HCT116 (cell line): ENCODE results near the gene NEUROD4. TPM values are rescaled to one million over a fixed set of nuclear protein-coding genes. Genes with fewer than 3 reads are reported as not detected.

Experiments used
- ATAC-seq: fragments of 200-7000 bp; cut with Tn5 transposase; 2 replicates; pipeline ENCODE4 v1.9.1; 2020; ENCODE audit warnings: mild to moderate bottlenecking, moderate library complexity
- BruUV-seq: library from RNA; stranded (reverse); fragments of 400-500 nt; replicated peaks from 2 replicates; lab custom pipeline; 2021; lab: Mats Ljungman, UMichigan
- CTCF ChIA-PET: fragments of 300-600 bp; sonication (Branson Sonifier 250); formaldehyde crosslinking; loops from one replicate; lab custom pipeline; 2021; ENCODE audit warnings: antibody characterized with exemption; lab: Charles Lee
- POLR2A ChIA-PET: fragments of 300-600, 350-600 bp; sonication (Branson Sonifier 250); formaldehyde crosslinking; loops from one replicate; lab custom pipeline; 2021; ENCODE audit warnings: antibody characterized with exemption; lab: Charles Lee
- RAD21 ChIA-PET, 2 experiments: fragments of 300-600 bp; sonication (Branson Sonifier 250); formaldehyde crosslinking; loops; one replicate each; lab custom pipeline; 2023; ENCODE audit warnings: low total read pairs in 2 of 2; ENCODE audit not compliant: uncharacterized antibody in 2 of 2, unreplicated experiment in 2 of 2, low non-redundant PET in 1 of 2; lab: Charles Lee
- DNase-seq: peaks from one replicate; pipeline ENCODE4 v3.0.0-alpha.2; 2010; ENCODE audit warnings: low read depth, low spot score
- H2AFZ ChIP-seq: fragments of 200-600 bp; shearing (Covaris generic), sonication (generic); 2 replicates; pipeline ENCODE4 v1.6.1; 2017; ENCODE audit warnings: low read depth, mixed run types, mixed read lengths, antibody characterized with exemption, low read length; ENCODE audit not compliant: poor library complexity, severe bottlenecking
- H3K27ac ChIP-seq: 2 replicates; pipeline ENCODE4 v1.5.1; 2012; ENCODE audit warnings: low read depth, low read length
- H3K27me3 ChIP-seq: fragments of 200-600 bp; sonication (generic); 2 replicates; pipeline ENCODE4 v1.6.1; 2016; ENCODE audit warnings: mixed run types, low read length, mixed read lengths; ENCODE audit not compliant: insufficient read depth
- H3K36me3 ChIP-seq, 2 experiments: fragments of 200-500 bp in 1 of 2; fragments of 200-600 bp in 1 of 2; sonication (Bioruptor generic) in 1 of 2; sonication (generic) in 1 of 2; 2 replicates each; pipeline versions ENCODE4 v1.5.1 to v1.6.1; 2014 to 2016; ENCODE audit warnings: low read length in 2 of 2, inconsistent platforms in 1 of 2, mixed read lengths in 1 of 2, mixed run types in 1 of 2; ENCODE audit not compliant: insufficient read depth in 2 of 2, control insufficient read depth in 1 of 2
- H3K4me1 ChIP-seq, 2 experiments: fragments of 200-600 bp in 1 of 2; sonication (generic) in 1 of 2; 2 replicates each; pipeline versions ENCODE4 v1.5.1 to v1.6.1; 2012 to 2017; ENCODE audit warnings: low read length in 2 of 2, inconsistent platforms in 1 of 2, mild to moderate bottlenecking in 1 of 2, mixed read lengths in 1 of 2, mixed run types in 1 of 2, moderate library complexity in 1 of 2; ENCODE audit not compliant: insufficient read depth in 2 of 2, control insufficient read depth in 1 of 2
- H3K4me2 ChIP-seq: fragments of 200-600 bp; sonication (generic); 2 replicates; pipeline ENCODE4 v1.6.1; 2017; ENCODE audit warnings: mixed run types, low read length, mixed read lengths
- H3K4me3 ChIP-seq, 2 experiments: fragments of 200-600 bp in 1 of 2; sonication (generic) in 1 of 2; replicated peaks in 1 of 2; 2 replicates each; pipeline ENCODE4 v1.5.1; 2011 to 2016; ENCODE audit warnings: low read length in 2 of 2, control low read depth in 1 of 2, low read depth in 1 of 2, mild to moderate bottlenecking in 1 of 2, mixed read lengths in 1 of 2, mixed run types in 1 of 2
- H3K79me2 ChIP-seq: fragments of 200-600 bp; sonication (generic); 2 replicates; pipeline ENCODE4 v1.6.1; 2017; ENCODE audit warnings: mild to moderate bottlenecking, mixed run types, low read length, moderate library complexity, mixed read lengths; ENCODE audit not compliant: insufficient read depth
- H3K9ac ChIP-seq: fragments of 200-600 bp; sonication (generic); 2 replicates; pipeline ENCODE4 v1.6.1; 2016; ENCODE audit warnings: low read length, mixed read lengths
- H3K9me2 ChIP-seq: fragments of 200-600 bp; sonication (generic), shearing (Covaris generic); 2 replicates; pipeline ENCODE4 v1.6.1; 2017; ENCODE audit warnings: mixed run types, mild to moderate bottlenecking, moderate library complexity; ENCODE audit not compliant: insufficient read depth
- H3K9me3 ChIP-seq, 2 experiments: fragments of 200-500 bp in 1 of 2; fragments of 200-600 bp in 1 of 2; sonication (Bioruptor generic) in 1 of 2; sonication (generic) in 1 of 2; 2 replicates each; pipeline ENCODE4 v1.6.1; 2014 to 2017; ENCODE audit warnings: low read length in 2 of 2, mixed read lengths in 2 of 2, inconsistent platforms in 1 of 2, low read depth in 1 of 2, mild to moderate bottlenecking in 1 of 2, mixed run types in 1 of 2, moderate library complexity in 1 of 2; ENCODE audit not compliant: control insufficient read depth in 1 of 2, insufficient read depth in 1 of 2
- H4K20me1 ChIP-seq: fragments of 200-600 bp; sonication (generic), shearing (Covaris generic); 2 replicates; pipeline ENCODE4 v1.6.1; 2017; ENCODE audit warnings: mixed run types, mild to moderate bottlenecking, moderate library complexity; ENCODE audit not compliant: insufficient read depth
- CEBPB ChIP-seq: IDR thresholded peaks from 2 replicates; pipeline ENCODE4 v1.6.1; 2012; ENCODE audit warnings: low read depth
- EGR1 ChIP-seq: IDR thresholded peaks from 2 replicates; pipeline ENCODE4 v1.6.1; 2012; ENCODE audit warnings: low read depth
- ELF1 ChIP-seq: IDR thresholded peaks from 2 replicates; pipeline ENCODE4 v1.6.1; 2012; ENCODE audit warnings: low read depth, borderline replicate concordance
- EZH2 ChIP-seq: fragments of 200-600 bp; sonication (generic); IDR thresholded peaks from 2 replicates; pipeline ENCODE4 v1.6.1; 2017; ENCODE audit warnings: antibody characterized with exemption, mixed run types
- EZH2phosphoT487 ChIP-seq: fragments of 200-600 bp; IDR thresholded peaks from 2 replicates; pipeline ENCODE4 v1.6.1; 2018; ENCODE audit warnings: antibody characterized with exemption, borderline replicate concordance
- JUND ChIP-seq: IDR thresholded peaks from 2 replicates; pipeline ENCODE4 v1.6.1; 2012
- POLR2AphosphoS5 ChIP-seq: IDR thresholded peaks from 2 replicates; pipeline ENCODE4 v1.6.1; 2011; ENCODE audit warnings: mild to moderate bottlenecking, low read depth, low read length, moderate library complexity
- RAD21 ChIP-seq: IDR thresholded peaks from 2 replicates; pipeline ENCODE4 v1.6.1; 2012; ENCODE audit warnings: low read depth, mild to moderate bottlenecking
- SIN3A ChIP-seq: IDR thresholded peaks from 2 replicates; pipeline ENCODE4 v1.6.1; 2012; ENCODE audit warnings: low read depth
- SRF ChIP-seq: IDR thresholded peaks from 2 replicates; pipeline ENCODE4 v1.6.1; 2012; ENCODE audit warnings: low read depth
- TCF7L2 ChIP-seq: IDR thresholded peaks from 2 replicates; pipeline ENCODE4 v1.7.0; 2011; ENCODE audit warnings: borderline replicate concordance, inconsistent platforms; ENCODE audit not compliant: insufficient read depth, insufficient read length; ENCODE audit errors: extremely low read depth
- ZFX ChIP-seq: fragments of 450-650 bp; IDR thresholded peaks from 2 replicates; pipeline ENCODE4 v1.6.1; 2017
- intact Hi-C: fragments of 100-400 bp; cut with micrococcal nuclease; formaldehyde crosslinking; loops from 2 replicates; pipeline ENCODE4 v1.10.0; 2022
- total RNA-seq: library from RNA; stranded (reverse); gene quantifications from one replicate; pipeline ENCODE4 v1.2.1, GENCODE V29; 2021; ENCODE audit not compliant: unreplicated experiment
- TF ChIP-seq, protein P1 (sequence below): IDR thresholded peaks from 2 replicates; pipeline ENCODE4 v1.6.1; 2011; ENCODE audit warnings: mild to moderate bottlenecking, low read length, moderate library complexity; ENCODE audit not compliant: insufficient replicate concordance; ENCODE audit errors: extremely low read depth
- TF ChIP-seq, protein P2 (sequence below): IDR thresholded peaks from 2 replicates; pipeline ENCODE4 v1.6.1; 2012
- TF ChIP-seq, protein P3 (sequence below): IDR thresholded peaks from 2 replicates; pipeline ENCODE4 v1.6.1; 2012; ENCODE audit warnings: low read depth
- TF ChIP-seq, protein P4 (sequence below), 3 experiments: fragments of 200-600 bp in 1 of 3; sonication (generic) in 1 of 3; IDR thresholded peaks in 2 of 3; conservative IDR thresholded peaks in 1 of 3; 2 replicates each; pipeline ENCODE4 v1.5.1; 2012 to 2017; ENCODE audit warnings: low read depth in 2 of 3, low read length in 2 of 3, antibody characterized with exemption in 1 of 3, borderline replicate concordance in 1 of 3, control low read depth in 1 of 3, mild to moderate bottlenecking in 1 of 3, mixed read lengths in 1 of 3, mixed run types in 1 of 3, moderate library complexity in 1 of 3; ENCODE audit not compliant: insufficient read depth in 1 of 3

NEUROD4 gene
- total RNA-seq, 1 experiment from 2014 or later = not detected

DNA sequence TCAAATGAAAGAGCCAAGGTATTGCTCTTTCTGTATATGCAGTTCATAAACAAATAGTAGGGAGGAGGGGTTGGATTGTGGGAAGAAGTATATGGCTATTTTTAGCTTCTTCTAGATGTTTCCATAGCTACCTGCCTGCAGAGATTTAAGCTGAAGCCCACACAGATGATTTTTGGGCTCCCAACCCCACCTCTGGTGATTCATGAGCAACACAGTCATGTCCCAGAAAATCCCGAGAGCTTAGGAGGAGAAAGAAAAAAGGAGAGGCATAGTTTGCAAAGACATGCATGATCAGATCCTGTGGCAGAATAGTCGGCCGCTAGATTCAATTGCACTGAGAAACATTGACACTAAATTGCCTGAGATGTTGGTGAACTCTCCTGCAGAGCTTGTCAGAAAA lies 49.0 kb upstream of the NEUROD4 start (continued):
- TF ChIP-seq POLR2AphosphoS5 (no peak), JUND (no peak), EZH2 (no peak), EGR1 (no peak), SIN3A (no peak)
- TF ChIP-seq, protein P1, sequence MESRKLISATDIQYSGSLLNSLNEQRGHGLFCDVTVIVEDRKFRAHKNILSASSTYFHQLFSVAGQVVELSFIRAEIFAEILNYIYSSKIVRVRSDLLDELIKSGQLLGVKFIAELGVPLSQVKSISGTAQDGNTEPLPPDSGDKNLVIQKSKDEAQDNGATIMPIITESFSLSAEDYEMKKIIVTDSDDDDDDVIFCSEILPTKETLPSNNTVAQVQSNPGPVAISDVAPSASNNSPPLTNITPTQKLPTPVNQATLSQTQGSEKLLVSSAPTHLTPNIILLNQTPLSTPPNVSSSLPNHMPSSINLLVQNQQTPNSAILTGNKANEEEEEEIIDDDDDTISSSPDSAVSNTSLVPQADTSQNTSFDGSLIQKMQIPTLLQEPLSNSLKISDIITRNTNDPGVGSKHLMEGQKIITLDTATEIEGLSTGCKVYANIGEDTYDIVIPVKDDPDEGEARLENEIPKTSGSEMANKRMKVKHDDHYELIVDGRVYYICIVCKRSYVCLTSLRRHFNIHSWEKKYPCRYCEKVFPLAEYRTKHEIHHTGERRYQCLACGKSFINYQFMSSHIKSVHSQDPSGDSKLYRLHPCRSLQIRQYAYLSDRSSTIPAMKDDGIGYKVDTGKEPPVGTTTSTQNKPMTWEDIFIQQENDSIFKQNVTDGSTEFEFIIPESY = no peak

DNA sequence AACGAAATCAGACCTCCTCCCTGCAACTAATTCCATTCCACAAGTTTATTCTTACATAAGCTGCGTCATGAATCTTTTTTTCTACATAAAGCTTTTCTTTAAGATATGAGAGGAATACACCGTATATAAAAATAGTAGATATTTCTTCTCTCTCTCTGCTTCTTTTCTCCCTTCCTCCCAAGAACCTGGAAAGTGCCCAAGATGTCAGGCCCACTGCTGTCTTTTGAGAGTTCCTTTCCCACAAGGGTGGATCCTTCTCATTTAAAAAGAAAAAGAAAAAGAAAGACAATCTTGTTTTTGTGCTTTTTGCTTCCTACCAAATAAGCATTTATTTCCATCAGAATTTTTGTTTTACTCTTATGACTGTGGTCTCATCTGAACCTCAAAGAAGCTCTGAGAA lies 46.2 kb upstream of the NEUROD4 start:
- Histone ChIP-seq H2AFZ (no peak overlapping the region), H3K9me2 (no peaks in the 10 kb centered on the region), H4K20me1 (no peaks in the 10 kb centered on the region), H3K4me1 (no peaks in the 10 kb centered on the region), H3K9me3 (no peaks in the 10 kb centered on the region), H3K9ac (no peak overlapping the region), H3K4me3 (no peak overlapping the region), H3K36me3 (no peaks in the 10 kb centered on the region), H3K27ac (no peak overlapping the region), H3K79me2 (no peaks in the 10 kb centered on the region), H3K4me2 (no peak overlapping the region), H3K27me3 (peaks cover 80% of the 10 kb centered on the region)
- RAD21 ChIA-PET = no interaction called here
- CTCF ChIA-PET = interaction anchor here (1.6 to 1.9 kb wide), 2 partner anchors 20 to 99 kb away, joined by 7 to 9 read pairs; no protein-coding TSS in a partner anchor
- DNase-seq = no peak
- POLR2A ChIA-PET = no interaction called here
- no TSS peak for BruUV-seq
- ATAC-seq = no peak
- intact Hi-C loops = no loop called here
- TF ChIP-seq, protein P2, sequence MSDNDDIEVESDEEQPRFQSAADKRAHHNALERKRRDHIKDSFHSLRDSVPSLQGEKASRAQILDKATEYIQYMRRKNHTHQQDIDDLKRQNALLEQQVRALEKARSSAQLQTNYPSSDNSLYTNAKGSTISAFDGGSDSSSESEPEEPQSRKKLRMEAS = no peak
- TF ChIP-seq, protein P1 = no peak
- TF ChIP-seq RAD21 = no peak
- no peak for TF ChIP-seq ZFX
- no peak for TF ChIP-seq POLR2AphosphoS5
- no peak for TF ChIP-seq SRF
- TF ChIP-seq CEBPB = no peak
- no peak for TF ChIP-seq EZH2
- no peak for TF ChIP-seq TCF7L2
- TF ChIP-seq, protein P3, sequence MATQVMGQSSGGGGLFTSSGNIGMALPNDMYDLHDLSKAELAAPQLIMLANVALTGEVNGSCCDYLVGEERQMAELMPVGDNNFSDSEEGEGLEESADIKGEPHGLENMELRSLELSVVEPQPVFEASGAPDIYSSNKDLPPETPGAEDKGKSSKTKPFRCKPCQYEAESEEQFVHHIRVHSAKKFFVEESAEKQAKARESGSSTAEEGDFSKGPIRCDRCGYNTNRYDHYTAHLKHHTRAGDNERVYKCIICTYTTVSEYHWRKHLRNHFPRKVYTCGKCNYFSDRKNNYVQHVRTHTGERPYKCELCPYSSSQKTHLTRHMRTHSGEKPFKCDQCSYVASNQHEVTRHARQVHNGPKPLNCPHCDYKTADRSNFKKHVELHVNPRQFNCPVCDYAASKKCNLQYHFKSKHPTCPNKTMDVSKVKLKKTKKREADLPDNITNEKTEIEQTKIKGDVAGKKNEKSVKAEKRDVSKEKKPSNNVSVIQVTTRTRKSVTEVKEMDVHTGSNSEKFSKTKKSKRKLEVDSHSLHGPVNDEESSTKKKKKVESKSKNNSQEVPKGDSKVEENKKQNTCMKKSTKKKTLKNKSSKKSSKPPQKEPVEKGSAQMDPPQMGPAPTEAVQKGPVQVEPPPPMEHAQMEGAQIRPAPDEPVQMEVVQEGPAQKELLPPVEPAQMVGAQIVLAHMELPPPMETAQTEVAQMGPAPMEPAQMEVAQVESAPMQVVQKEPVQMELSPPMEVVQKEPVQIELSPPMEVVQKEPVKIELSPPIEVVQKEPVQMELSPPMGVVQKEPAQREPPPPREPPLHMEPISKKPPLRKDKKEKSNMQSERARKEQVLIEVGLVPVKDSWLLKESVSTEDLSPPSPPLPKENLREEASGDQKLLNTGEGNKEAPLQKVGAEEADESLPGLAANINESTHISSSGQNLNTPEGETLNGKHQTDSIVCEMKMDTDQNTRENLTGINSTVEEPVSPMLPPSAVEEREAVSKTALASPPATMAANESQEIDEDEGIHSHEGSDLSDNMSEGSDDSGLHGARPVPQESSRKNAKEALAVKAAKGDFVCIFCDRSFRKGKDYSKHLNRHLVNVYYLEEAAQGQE = no peak
- TF ChIP-seq ELF1 = no peak
- TF ChIP-seq, protein P4, sequence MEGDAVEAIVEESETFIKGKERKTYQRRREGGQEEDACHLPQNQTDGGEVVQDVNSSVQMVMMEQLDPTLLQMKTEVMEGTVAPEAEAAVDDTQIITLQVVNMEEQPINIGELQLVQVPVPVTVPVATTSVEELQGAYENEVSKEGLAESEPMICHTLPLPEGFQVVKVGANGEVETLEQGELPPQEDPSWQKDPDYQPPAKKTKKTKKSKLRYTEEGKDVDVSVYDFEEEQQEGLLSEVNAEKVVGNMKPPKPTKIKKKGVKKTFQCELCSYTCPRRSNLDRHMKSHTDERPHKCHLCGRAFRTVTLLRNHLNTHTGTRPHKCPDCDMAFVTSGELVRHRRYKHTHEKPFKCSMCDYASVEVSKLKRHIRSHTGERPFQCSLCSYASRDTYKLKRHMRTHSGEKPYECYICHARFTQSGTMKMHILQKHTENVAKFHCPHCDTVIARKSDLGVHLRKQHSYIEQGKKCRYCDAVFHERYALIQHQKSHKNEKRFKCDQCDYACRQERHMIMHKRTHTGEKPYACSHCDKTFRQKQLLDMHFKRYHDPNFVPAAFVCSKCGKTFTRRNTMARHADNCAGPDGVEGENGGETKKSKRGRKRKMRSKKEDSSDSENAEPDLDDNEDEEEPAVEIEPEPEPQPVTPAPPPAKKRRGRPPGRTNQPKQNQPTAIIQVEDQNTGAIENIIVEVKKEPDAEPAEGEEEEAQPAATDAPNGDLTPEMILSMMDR (IDR thresholded peaks at IDR 0.05 in 2 of 3, conservative IDR thresholded peaks at IDR 0.05 in 1 of 3; ENCODE audit: borderline replicate concordance in 1 of 3, insufficient read depth in 1 of 3, low read depth in 2 of 3, low read length in 2 of 3) = no peak
- no peak for TF ChIP-seq EZH2phosphoT487
